Loucy (cell line): ENCODE data around the gene GABRG3.

Experiments used
- H2AFZ ChIP-seq: fragments of 200-600 bp; sonication (generic); 2 replicates; pipeline ENCODE4 v1.6.0; 2016; ENCODE audit warnings: antibody characterized with exemption, mild to moderate bottlenecking, low read length, moderate library complexity
- H3F3A ChIP-seq: fragments of 200-600 bp; 2 replicates; pipeline ENCODE4 v1.6.0; 2016; ENCODE audit warnings: antibody characterized with exemption, low read depth, mild to moderate bottlenecking
- H3K27me3 ChIP-seq: fragments of 200-600 bp; sonication (generic); 2 replicates; pipeline ENCODE4 v1.6.1; 2014; ENCODE audit warnings: low read length, mild to moderate bottlenecking; ENCODE audit not compliant: insufficient read depth, poor library complexity, severe bottlenecking
- H3K36me3 ChIP-seq: fragments of 200-600 bp; sonication (generic); 2 replicates; pipeline ENCODE4 v1.6.1; 2016; ENCODE audit warnings: low read length; ENCODE audit not compliant: insufficient read depth
- H3K4me1 ChIP-seq: fragments of 200-600 bp; sonication (generic); 2 replicates; pipeline ENCODE4 v1.5.1; 2014; ENCODE audit warnings: low read length, mild to moderate bottlenecking; ENCODE audit not compliant: insufficient read depth, poor library complexity, severe bottlenecking
- H3K4me2 ChIP-seq: fragments of 200-600 bp; sonication (generic); 2 replicates; pipeline ENCODE4 v1.6.0; 2014; ENCODE audit warnings: antibody characterized with exemption, low read length, low read depth, mild to moderate bottlenecking; ENCODE audit not compliant: poor library complexity, severe bottlenecking
- H3K4me3 ChIP-seq: fragments of 200-600 bp; sonication (generic); 2 replicates; pipeline ENCODE4 v1.5.1; 2014; ENCODE audit warnings: low read length, mild to moderate bottlenecking, mixed read lengths; ENCODE audit not compliant: poor library complexity, severe bottlenecking
- H3K79me2 ChIP-seq: fragments of 200-600 bp; sonication (generic); 2 replicates; pipeline ENCODE4 v1.6.1; 2014; ENCODE audit warnings: low read length; ENCODE audit not compliant: insufficient read depth
- H3K9ac ChIP-seq: fragments of 200-600 bp; sonication (generic); 2 replicates; pipeline ENCODE4 v1.6.0; 2014; ENCODE audit warnings: mild to moderate bottlenecking, low read depth, low read length, moderate library complexity; ENCODE audit not compliant: poor library complexity, severe bottlenecking
- H3K9me2 ChIP-seq: fragments of 200-600 bp; sonication (generic); replicated peaks from 2 replicates; pipeline ENCODE4 v1.6.1; 2016; ENCODE audit warnings: low read depth, low read length, mixed read lengths
- H3K9me3 ChIP-seq: fragments of 200-600 bp; sonication (generic); 2 replicates; pipeline ENCODE4 v1.6.1; 2014; ENCODE audit warnings: mild to moderate bottlenecking, antibody characterized with exemption, low read length, low read depth; ENCODE audit not compliant: insufficient read depth
- H4K20me1 ChIP-seq: fragments of 200-600 bp; sonication (generic); 2 replicates; pipeline ENCODE4 v1.6.0; 2014; ENCODE audit warnings: antibody characterized with exemption, low read length, mild to moderate bottlenecking; ENCODE audit not compliant: insufficient read depth, poor library complexity, severe bottlenecking
- CTCF ChIP-seq: fragments of 200-600 bp; sonication (generic); conservative IDR thresholded peaks from 2 replicates; pipeline ENCODE4 v1.5.1; 2014; ENCODE audit warnings: mild to moderate bottlenecking, antibody characterized with exemption, low read length
- EZH2phosphoT487 ChIP-seq: fragments of 200-600 bp; IDR thresholded peaks from 2 replicates; pipeline ENCODE4 v1.6.1; 2018; ENCODE audit warnings: antibody characterized with exemption, mild to moderate bottlenecking, moderate library complexity, borderline replicate concordance

Gene GABRG3

GRCh38 chr15:27124287-27124871, 153.4 kb downstream of the GABRG3 start:
- H3K9ac ChIP-seq, result no peak overlapping the region
- H3K4me1 ChIP-seq, result no peaks in the 10 kb centered on the region
- no peak overlapping the region for H3K4me2 ChIP-seq
- no peaks in the 10 kb centered on the region; the same call in 1 of the 2 replicates for H3K9me3 ChIP-seq
- no peaks in the 10 kb centered on the region for H4K20me1 ChIP-seq
- no peaks in the 10 kb centered on the region for H3K36me3 ChIP-seq
- no peaks in the 10 kb centered on the region for H3F3A ChIP-seq
- H3K9me2 ChIP-seq, result no peaks in the 10 kb centered on the region
- no peak overlapping the region for H3K4me3 ChIP-seq
- no peaks in the 10 kb centered on the region for H3K27me3 ChIP-seq
- TF ChIP-seq EZH2phosphoT487, result no peak
- TF ChIP-seq CTCF, result no peak
- no peaks in the 10 kb centered on the region for H3K79me2 ChIP-seq
- no peak overlapping the region for H2AFZ ChIP-seq

GRCh38 chr15:27125185-27125584, 154.2 kb downstream of the GABRG3 start:
- Histone ChIP-seq H4K20me1 (no peaks in the 10 kb centered on the region), H3K27me3 (no peaks in the 10 kb centered on the region), H3F3A (no peaks in the 10 kb centered on the region), H3K9me3 (no peaks in the 10 kb centered on the region; the same call in 1 of the 2 replicates), H3K36me3 (no peaks in the 10 kb centered on the region), H3K9me2 (no peaks in the 10 kb centered on the region), H2AFZ (no peak overlapping the region), H3K4me3 (no peak overlapping the region), H3K4me1 (no peaks in the 10 kb centered on the region), H3K9ac (no peak overlapping the region), H3K79me2 (no peaks in the 10 kb centered on the region), H3K4me2 (no peak overlapping the region)
- TF ChIP-seq EZH2phosphoT487, result no peak
- no peak for TF ChIP-seq CTCF

GRCh38 chr15:27126449-27126848, 155.5 kb downstream of the GABRG3 start:
- H3K36me3 ChIP-seq, result no peaks in the 10 kb centered on the region
- H4K20me1 ChIP-seq, result no peaks in the 10 kb centered on the region
- no peaks in the 10 kb centered on the region for H3K79me2 ChIP-seq
- no peak overlapping the region for H3K4me3 ChIP-seq
- no peaks in the 10 kb centered on the region; the same call in 1 of the 2 replicates for H3K9me3 ChIP-seq
- H3F3A ChIP-seq, result no peaks in the 10 kb centered on the region
- TF ChIP-seq EZH2phosphoT487 (no peak), CTCF (no peak)
- no peak overlapping the region for H2AFZ ChIP-seq
- no peaks in the 10 kb centered on the region for H3K27me3 ChIP-seq
- no peaks in the 10 kb centered on the region for H3K4me1 ChIP-seq
- no peak overlapping the region for H3K9ac ChIP-seq
- no peaks in the 10 kb centered on the region for H3K9me2 ChIP-seq
- no peak overlapping the region for H3K4me2 ChIP-seq
